Activated CD4-positive, alpha-beta T cell treated with anti-CD3 and anti-CD28 coated beads, Interleukin-2, amount 10 ng/mL, durations not matched to agents 24 days and 14 days (primary cell): ENCODE results near the gene CDK3. TPM values are rescaled to one million over a fixed set of nuclear protein-coding genes. Genes with fewer than 3 reads are reported as not detected.
"Not testable (repeated sequence)": the region's sequence is repeated elsewhere in the genome, so short reads cannot be mapped to it uniquely, and the experiment has no call there.

ENCODE experiments used
- DNase-seq: peaks from one replicate; pipeline ENCODE4 v3.0.0; 2022
- H3K27ac Mint-ChIP-seq: one replicate; pipeline ENCODE4 v1.8.0; 2022; ENCODE audit warnings: mild to moderate bottlenecking, mixed read lengths
- H3K27me3 Mint-ChIP-seq: one replicate; pipeline ENCODE4 v1.8.0; 2022; ENCODE audit warnings: mixed read lengths
- H3K36me3 Mint-ChIP-seq: one replicate; pipeline ENCODE4 v1.8.0; 2022; ENCODE audit warnings: low read depth, mild to moderate bottlenecking, mixed read lengths
- H3K4me1 Mint-ChIP-seq: one replicate; pipeline ENCODE4 v1.8.0; 2021; ENCODE audit warnings: mixed read lengths
- H3K4me3 Mint-ChIP-seq: one replicate; pipeline ENCODE4 v1.8.0; 2022; ENCODE audit warnings: mild to moderate bottlenecking, moderate library complexity, mixed read lengths
- H3K9me3 Mint-ChIP-seq: one replicate; pipeline ENCODE4 v1.8.0; 2021; ENCODE audit warnings: mixed read lengths
- intact Hi-C: fragments of 100-400 bp; cut with micrococcal nuclease; formaldehyde crosslinking; loops from one replicate; pipeline ENCODE4 v1.15.1; 2023
- total RNA-seq: library from RNA; stranded (reverse); gene quantifications from 2 replicates; pipeline ENCODE4 v1.2.3, GENCODE V29; 2022

CDK3 gene
- total RNA-seq, 1 donor from 2014 or later = 7.4 TPM

DNA sequence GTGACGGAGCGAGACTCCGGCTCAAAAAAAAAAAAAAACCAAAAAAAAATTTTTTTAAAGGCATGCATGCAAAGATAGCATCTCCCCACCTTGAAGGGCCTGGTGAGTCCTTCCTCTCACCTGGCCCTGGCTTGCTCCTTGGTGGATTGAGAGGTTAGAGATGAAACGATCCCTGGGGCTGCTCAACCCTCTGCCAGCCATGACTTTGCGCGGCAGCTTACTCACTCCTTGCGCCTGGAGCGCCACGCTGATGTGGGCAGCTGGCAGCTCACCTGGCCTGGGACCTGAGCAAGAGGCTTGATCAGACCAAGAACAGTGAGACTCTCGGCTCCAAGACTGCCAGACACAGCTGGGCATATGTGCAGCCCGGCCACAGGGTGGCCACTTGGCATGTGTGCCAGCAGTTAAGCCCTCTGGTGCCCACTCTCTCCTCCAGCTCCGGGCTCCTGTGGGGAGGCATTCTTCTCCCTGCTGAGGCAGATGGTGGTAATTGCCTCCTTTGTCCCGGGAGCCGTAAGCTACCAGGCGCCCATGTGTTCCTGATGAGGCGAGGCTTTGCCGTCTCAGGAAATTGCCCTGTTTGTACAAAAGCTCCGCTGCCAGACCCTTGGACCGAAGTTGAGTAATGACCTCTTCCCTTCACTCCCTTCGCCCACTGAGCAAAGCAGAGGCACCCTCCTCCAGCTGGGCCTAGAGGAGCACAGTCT lies 31.6 kb downstream of the CDK3 start:
- H3K4me1 Mint-ChIP-seq = peaks cover 14% of the 10 kb centered on the region
- no peak overlapping the region for H3K4me3 Mint-ChIP-seq
- intact Hi-C loops = no loop called here
- H3K27me3 Mint-ChIP-seq = no peaks in the 10 kb centered on the region
- no peak for DNase-seq
- H3K27ac Mint-ChIP-seq = no peak overlapping the region
- H3K9me3 Mint-ChIP-seq = no peaks in the 10 kb centered on the region
- H3K36me3 Mint-ChIP-seq = peaks cover 3% of the 10 kb centered on the region

DNA sequence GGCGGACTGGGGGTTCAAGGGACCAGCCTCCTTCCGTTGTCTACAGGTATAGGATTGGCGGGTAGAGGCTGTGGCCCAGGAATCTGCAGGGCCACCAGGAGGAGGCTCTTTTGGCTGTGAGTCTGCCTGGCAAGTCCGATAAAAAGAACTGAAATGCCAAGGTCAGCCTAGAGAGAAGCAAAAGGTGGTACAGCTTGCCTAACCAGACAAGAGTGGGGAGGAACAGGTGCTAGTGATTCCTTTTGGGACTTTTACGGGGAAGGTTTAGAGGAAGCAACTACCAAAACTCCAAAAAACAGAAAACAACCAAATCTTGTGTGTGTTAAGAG lies 32.1 kb downstream of the CDK3 start:
- Mint-ChIP-seq H3K27me3 (no peaks in the 10 kb centered on the region), H3K4me3 (no peak overlapping the region), H3K4me1 (peaks cover 14% of the 10 kb centered on the region), H3K9me3 (no peaks in the 10 kb centered on the region), H3K36me3 (peaks cover 6% of the 10 kb centered on the region), H3K27ac (no peak overlapping the region)
- intact Hi-C loops = no loop called here
- DNase-seq = no peak

DNA sequence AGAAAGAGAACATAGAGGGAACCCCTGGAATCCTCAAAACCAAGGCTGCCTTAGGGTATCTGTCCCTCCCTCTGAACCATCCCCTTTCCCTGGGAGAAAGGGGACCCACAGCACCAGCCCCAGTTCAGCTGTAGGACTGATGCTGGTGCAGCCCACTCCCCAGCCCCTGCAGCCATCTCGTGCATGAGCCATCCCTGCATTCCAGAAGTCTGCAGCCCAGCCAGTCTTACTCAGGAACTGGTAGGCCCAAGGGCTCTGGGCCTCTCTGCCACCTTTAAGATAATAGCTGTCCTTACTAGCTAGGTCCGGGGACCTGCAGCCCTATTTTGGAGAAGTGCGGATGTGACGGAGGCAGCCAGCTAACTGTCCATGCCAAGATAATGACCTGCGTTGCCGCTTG lies 32.5 kb downstream of the CDK3 start:
- H3K4me3 Mint-ChIP-seq = no peak overlapping the region
- H3K4me1 Mint-ChIP-seq = peaks cover 14% of the 10 kb centered on the region
- intact Hi-C loops = no loop called here
- H3K36me3 Mint-ChIP-seq = peaks cover 9% of the 10 kb centered on the region
- H3K9me3 Mint-ChIP-seq = no peaks in the 10 kb centered on the region
- no peak overlapping the region for H3K27ac Mint-ChIP-seq
- H3K27me3 Mint-ChIP-seq = no peaks in the 10 kb centered on the region
- DNase-seq = no peak

DNA sequence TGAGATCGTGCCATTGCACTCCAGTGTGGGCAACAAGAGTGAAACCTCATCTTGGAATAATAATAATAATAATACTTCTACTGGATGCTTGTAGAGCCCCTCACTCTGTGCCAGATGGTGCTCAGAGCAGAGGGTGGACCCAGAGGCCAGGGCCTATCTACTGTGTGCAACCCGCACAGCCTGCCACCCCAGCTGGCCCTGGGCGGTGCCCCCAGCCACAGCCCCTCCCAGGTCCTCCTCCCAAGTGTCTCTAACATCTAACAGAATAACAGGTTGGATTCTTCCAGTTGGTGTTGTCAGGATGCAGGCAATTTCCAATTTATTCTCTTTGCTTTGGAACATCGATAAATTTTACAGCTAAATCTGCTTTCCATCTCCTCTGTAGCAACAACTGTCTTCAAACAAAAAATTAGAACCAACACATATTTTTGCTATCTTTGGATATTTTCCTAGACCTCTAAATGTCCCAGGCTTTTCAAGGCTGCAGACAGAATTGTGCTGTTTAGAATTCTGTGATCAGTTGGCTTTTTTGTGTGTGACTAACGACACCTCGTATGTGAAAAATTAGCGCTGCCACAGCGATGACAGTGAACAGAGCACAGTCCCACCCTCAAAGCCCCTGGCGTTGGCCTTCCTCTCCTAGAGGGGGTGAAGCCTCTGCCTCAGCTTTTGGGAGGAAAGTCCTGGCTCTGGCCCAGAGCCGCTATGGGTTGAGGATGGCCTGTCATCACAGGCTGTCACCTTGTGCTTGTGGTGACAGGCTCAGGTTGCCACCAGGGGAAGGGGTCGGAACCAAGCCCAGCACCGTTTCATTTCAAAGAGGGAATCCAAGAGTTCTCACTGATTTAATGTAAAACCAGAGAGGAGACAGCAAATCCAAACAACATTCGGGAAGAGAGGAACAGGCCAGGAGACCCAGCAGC lies 34.0 kb downstream of the CDK3 start:
- peaks cover 24% of the 10 kb centered on the region for H3K36me3 Mint-ChIP-seq
- H3K9me3 Mint-ChIP-seq = no peaks in the 10 kb centered on the region
- no peaks in the 10 kb centered on the region for H3K27me3 Mint-ChIP-seq
- no peak overlapping the region for H3K4me3 Mint-ChIP-seq
- H3K4me1 Mint-ChIP-seq = peaks cover 8% of the 10 kb centered on the region
- intact Hi-C loops = no loop called here
- DNase-seq = no peak
- no peak overlapping the region for H3K27ac Mint-ChIP-seq

DNA sequence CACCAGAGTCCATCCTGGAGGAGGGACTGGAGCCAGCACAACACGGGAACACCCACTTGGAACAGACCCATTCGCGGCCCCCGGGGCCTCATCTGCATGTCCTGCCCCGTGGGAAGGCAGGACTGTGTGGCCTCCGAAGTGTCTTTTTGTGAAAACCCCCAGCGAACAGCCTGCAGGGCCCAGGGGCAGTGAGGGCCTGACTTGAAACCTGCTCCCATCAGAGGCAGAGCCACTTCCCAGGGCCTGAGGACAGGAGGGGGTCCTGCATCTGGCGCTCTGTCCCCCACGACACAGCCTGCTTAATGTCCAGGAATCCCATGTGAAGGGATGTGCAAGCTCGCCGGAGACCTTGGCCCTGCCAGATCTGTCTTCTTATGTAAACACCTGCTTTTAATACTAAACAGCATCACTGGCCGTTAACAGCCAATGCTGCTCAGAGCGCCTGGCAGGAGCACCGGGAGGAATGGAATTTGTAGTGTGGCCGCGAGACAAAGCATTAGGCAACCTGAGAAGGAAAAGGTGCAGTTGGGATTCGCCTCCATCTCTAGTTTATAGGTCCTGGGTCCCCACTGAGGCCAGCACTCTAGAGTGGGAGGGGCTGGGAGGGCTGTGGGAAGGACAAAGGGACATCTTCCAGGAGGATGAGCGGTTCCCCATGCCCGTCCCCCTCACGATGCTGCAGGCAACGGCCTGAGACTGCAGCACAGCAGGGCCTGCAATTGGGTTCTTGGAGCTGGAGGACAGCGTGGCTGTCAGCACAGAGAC lies 36.0 kb downstream of the CDK3 start:
- H3K36me3 Mint-ChIP-seq = peaks cover 41% of the 10 kb centered on the region
- H3K4me3 Mint-ChIP-seq = no peak overlapping the region
- no peak overlapping the region for H3K27ac Mint-ChIP-seq
- H3K27me3 Mint-ChIP-seq = no peaks in the 10 kb centered on the region
- peaks cover 7% of the 10 kb centered on the region for H3K4me1 Mint-ChIP-seq
- H3K9me3 Mint-ChIP-seq = no peaks in the 10 kb centered on the region
- no peak for DNase-seq
- intact Hi-C loops = no loop called here

DNA sequence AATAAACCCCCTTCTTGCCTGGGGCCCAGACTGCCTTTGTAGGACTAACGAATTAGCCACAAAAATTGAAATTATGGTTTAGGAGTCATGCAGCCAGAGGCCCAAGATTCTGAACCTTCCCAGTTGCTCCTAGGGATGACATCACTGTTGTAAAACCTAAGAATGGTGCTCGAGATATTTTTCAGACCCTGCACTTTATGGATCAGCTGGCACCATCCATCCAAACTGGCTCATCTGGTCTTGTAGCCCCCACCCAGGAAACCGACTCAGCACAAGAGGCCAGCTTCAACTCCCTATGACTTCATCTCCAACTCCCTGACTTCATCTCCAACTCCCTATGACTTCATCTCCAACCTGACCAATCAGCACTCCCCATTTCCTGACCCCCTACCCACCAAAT lies 37.4 kb downstream of the CDK3 start:
- no peak for DNase-seq
- H3K4me1 Mint-ChIP-seq = peaks cover 7% of the 10 kb centered on the region
- H3K9me3 Mint-ChIP-seq = no peaks in the 10 kb centered on the region
- intact Hi-C loops = no loop called here
- no peaks in the 10 kb centered on the region for H3K27me3 Mint-ChIP-seq
- H3K36me3 Mint-ChIP-seq = peaks cover 45% of the 10 kb centered on the region
- no peak overlapping the region for H3K27ac Mint-ChIP-seq
- no peak overlapping the region for H3K4me3 Mint-ChIP-seq

DNA sequence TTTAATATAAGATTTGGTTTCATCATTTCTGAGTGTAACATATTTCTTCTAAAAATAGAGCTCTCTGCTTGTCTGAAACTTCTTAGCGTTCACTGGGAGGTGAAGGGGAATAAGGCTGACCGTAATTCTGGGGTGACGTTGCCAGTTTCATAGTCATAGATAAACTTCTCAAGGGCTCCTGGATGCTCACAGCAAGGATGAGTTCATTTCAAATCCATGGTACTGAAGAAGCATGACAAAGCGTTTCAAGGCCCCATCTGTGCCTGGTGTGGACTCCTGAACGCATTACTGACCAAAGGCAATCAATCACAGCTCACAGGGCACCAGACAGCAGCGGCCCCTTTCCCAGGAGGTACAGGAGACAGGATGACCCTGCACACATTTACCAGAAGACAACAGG lies 38.5 kb downstream of the CDK3 start:
- DNase-seq = no peak
- Mint-ChIP-seq H3K4me1 (peaks cover 7% of the 10 kb centered on the region), H3K9me3 (no peaks in the 10 kb centered on the region), H3K27ac (no peak overlapping the region), H3K36me3 (peaks cover 56% of the 10 kb centered on the region), H3K27me3 (no peaks in the 10 kb centered on the region), H3K4me3 (no peak overlapping the region)
- intact Hi-C loops = no loop called here

DNA sequence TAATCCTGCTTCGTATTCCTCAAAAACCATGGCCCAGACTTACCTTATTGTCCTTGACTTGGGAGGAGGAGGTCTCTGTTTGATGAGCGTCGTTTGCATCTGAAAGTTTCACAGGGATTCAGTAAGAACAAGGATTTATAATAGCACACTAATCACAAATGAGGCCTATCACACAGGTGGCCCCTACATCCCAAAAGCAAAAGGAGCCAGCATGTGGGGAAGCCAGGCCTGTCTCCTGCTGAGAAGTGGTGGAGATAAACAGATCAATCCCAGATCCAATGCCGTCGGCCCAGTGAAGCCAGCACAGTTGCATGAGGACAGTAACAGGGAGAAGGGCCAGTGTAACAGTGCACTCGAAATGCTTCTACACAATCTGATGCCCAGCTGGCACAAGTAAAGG lies 39.7 kb downstream of the CDK3 start:
- Mint-ChIP-seq H3K4me1 (peaks cover 5% of the 10 kb centered on the region), H3K27me3 (no peaks in the 10 kb centered on the region), H3K9me3 (no peaks in the 10 kb centered on the region), H3K27ac (no peak overlapping the region), H3K36me3 (peaks cover 68% of the 10 kb centered on the region), H3K4me3 (no peak overlapping the region)
- DNase-seq = no peak
- intact Hi-C loops = no loop called here

DNA sequence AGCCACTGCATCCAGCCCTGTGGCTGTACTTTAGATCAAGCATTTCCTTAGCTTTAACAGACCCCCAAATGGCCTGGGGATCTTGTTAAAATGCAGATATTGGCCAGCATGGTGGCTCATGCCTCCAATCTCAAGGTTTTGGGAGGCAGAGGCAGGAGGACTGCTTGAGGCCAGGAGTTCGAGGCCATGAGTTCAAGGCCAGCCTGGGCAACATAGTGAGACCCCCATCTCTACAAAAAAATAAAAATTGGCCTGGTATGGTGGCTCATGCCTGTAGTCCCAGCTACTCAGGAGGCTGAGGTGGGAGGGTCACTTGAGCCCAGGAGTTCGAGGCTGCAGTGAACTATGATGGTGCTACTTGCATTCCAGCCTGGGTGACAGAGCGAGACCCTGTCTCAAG lies 42.2 kb downstream of the CDK3 start:
- H3K27ac Mint-ChIP-seq, H3K27me3 Mint-ChIP-seq, H3K4me3 Mint-ChIP-seq, DNase-seq, H3K9me3 Mint-ChIP-seq, H3K4me1 Mint-ChIP-seq, intact Hi-C loops: not testable (repeated sequence)
- H3K36me3 Mint-ChIP-seq = peaks cover 76% of the 10 kb centered on the region

DNA sequence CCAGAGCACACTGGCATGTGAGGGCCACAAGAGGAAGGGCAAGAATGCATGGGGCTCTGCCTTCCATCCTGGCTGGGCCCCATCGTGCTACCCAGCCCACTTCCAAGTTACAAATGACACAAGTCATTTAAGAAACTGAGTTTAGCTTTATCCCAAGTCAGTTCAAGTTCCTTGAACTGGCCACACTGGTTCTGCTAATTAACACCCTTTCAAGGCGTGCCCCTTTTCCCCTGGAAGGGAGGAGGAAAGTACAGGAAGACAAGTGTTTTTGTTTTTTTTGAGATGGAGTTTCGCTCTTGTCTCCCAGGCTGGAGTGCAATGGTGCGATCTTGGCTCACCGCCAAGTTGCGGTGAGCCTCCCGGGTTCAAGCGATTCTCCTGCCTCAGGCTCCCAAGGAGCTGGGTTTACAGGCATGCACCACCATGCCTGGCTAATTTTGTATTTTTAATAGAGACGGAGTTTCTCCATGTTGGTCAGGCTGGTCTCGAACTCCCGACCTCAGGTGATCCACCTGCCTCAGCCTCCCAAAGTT lies 43.9 kb downstream of the CDK3 start:
- H3K27ac Mint-ChIP-seq, DNase-seq, H3K27me3 Mint-ChIP-seq, H3K9me3 Mint-ChIP-seq, intact Hi-C loops, H3K4me1 Mint-ChIP-seq, H3K4me3 Mint-ChIP-seq: not testable (repeated sequence)
- H3K36me3 Mint-ChIP-seq = peaks cover 74% of the 10 kb centered on the region

DNA sequence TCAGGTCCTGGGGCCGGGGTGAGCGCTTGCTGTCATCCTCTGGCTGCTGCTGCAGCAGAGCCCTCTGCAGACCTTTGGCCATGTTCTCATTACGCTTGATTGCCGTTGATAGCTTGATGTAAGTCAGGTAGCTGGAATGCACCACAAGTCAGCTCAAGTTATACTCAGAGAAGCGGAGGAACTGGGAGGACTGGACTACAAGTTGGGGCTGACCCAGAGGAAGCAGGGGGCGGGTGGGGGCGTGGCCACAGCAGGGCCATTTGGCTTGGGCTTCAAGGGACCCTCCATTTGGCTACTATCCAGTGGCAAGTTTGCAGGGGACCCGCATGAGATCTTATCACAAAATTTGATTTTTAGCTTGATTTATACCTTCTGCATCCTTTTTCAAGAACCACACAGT lies 45.4 kb downstream of the CDK3 start:
- Mint-ChIP-seq H3K36me3 (peaks cover 74% of the 10 kb centered on the region), H3K27me3 (no peaks in the 10 kb centered on the region), H3K4me3 (no peak overlapping the region), H3K27ac (no peak overlapping the region), H3K4me1 (peaks cover 5% of the 10 kb centered on the region), H3K9me3 (no peaks in the 10 kb centered on the region)
- intact Hi-C loops = no loop called here
- no peak for DNase-seq

DNA sequence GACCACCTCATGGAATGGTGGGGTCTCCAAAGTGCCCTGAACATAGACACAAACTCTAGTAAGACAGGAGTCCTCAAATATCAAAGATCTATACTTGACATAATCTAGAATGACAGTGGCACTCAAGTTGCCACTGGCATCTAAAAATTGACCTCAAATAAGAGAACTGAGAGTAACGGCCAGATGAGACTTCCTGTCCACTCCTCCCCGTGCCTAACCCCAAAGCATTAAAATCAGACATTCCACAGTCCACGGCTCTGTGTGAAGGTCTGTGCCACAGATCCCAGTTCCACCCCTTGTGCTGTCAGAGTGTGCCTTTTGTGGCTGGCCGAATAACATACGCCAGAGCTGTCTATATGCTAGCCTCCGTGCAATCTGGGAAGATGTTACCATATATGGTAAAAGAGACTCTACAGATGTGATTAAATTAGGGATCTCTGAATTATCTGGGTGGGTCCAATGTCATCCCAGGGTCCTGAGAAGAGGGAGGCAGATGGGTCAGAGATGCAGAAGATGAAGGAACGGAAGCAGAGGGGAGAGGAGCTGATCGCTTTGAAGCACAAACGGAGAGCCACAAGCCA lies 47.5 kb downstream of the CDK3 start:
- Mint-ChIP-seq H3K4me1 (peaks cover 8% of the 10 kb centered on the region), H3K27ac (no peak overlapping the region), H3K27me3 (no peaks in the 10 kb centered on the region), H3K9me3 (no peaks in the 10 kb centered on the region), H3K36me3 (peaks cover 71% of the 10 kb centered on the region), H3K4me3 (no peak overlapping the region)
- no peak for DNase-seq
- intact Hi-C loops = no loop called here

DNA sequence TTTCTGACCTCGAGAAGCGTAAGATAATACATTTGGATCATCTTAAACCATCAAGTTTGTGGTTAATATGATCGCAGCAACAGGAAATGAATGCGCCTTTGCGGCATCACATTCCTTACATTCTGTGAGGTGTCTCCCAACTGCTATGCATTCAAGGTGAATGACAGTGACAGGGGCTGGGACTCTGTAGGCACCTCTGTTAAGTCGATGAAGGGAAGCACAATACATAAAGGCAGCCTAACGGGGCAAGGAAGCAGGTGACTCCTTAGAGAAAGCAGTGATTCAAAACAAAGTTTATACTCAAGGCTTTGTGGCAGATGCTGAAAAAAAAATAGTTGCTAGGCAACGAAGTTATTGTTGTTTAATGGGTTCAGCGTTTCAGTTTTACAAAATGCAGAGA lies 48.1 kb downstream of the CDK3 start:
- H3K27ac Mint-ChIP-seq = no peak overlapping the region
- intact Hi-C loops = no loop called here
- peaks cover 71% of the 10 kb centered on the region for H3K36me3 Mint-ChIP-seq
- no peak overlapping the region for H3K4me3 Mint-ChIP-seq
- H3K9me3 Mint-ChIP-seq = no peaks in the 10 kb centered on the region
- H3K4me1 Mint-ChIP-seq = peaks cover 12% of the 10 kb centered on the region
- no peak for DNase-seq
- no peaks in the 10 kb centered on the region for H3K27me3 Mint-ChIP-seq
